ENCODE results near the gene SLC25A3.

The SLC25A3 gene

GRCh38 chr12:98579347-98579746, 14.1 kb upstream of the SLC25A3 start:
- no peak for DNase-seq (ENCODE audit: low read depth)
- TF ChIP-seq, protein P1, sequence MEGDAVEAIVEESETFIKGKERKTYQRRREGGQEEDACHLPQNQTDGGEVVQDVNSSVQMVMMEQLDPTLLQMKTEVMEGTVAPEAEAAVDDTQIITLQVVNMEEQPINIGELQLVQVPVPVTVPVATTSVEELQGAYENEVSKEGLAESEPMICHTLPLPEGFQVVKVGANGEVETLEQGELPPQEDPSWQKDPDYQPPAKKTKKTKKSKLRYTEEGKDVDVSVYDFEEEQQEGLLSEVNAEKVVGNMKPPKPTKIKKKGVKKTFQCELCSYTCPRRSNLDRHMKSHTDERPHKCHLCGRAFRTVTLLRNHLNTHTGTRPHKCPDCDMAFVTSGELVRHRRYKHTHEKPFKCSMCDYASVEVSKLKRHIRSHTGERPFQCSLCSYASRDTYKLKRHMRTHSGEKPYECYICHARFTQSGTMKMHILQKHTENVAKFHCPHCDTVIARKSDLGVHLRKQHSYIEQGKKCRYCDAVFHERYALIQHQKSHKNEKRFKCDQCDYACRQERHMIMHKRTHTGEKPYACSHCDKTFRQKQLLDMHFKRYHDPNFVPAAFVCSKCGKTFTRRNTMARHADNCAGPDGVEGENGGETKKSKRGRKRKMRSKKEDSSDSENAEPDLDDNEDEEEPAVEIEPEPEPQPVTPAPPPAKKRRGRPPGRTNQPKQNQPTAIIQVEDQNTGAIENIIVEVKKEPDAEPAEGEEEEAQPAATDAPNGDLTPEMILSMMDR (IDR thresholded peaks at IDR 0.05; ENCODE audit: control insufficient read depth, insufficient read depth, low read depth, low read length, missing control alignments): no peak

DNA sequence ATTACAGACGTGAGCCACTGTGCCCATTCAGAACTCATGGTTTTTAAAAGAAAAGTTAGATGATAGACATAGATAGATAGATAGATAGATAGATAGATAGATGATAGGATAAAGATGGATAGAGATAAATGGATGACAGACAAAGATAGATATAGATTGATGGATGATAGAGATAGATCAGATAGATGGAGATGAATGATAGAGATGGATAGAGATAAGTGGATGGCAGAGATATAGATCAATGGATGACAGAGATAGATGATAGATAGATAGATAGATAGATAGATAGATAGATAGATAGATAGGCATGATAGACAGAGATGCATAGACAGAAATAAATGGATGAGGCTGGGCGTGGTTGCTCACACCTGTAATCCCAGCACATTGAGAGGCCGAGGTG, 13.7 kb upstream of the SLC25A3 start:
- no peak for DNase-seq (ENCODE audit: low read depth)
- TF ChIP-seq, protein P1 (IDR thresholded peaks at IDR 0.05; ENCODE audit: control insufficient read depth, insufficient read depth, low read depth, low read length, missing control alignments): no peak
- H3K4me3 ChIP-seq (ENCODE audit: control insufficient read depth, low read depth, low read length): no peak overlapping the region

More at GRCh38 chr12:98579347-98579746, 14.1 kb upstream of the SLC25A3 start:
- H3K4me3 ChIP-seq (ENCODE audit: control insufficient read depth, low read depth, low read length): no peak overlapping the region

DNA sequence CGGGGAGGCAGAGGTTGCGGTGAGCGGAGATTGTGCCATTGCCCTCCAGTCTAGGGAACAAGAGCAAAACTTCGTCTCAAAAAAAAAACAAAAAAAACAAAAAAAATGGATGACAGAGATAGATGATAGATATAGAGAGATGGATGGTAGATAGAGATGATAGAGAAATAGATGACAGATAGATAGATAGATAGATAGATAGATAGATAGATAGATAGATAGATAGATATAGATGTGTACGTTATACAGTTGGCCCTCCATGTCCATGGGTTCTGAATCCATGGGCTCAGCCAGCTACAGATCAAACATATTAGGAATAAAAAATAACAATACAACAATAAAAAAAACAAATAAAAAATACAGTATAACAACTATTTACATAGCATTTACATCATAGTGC, 12.8 kb upstream of the SLC25A3 start:
- no peak for DNase-seq (ENCODE audit: low read depth)
- TF ChIP-seq, protein P1 (IDR thresholded peaks at IDR 0.05; ENCODE audit: control insufficient read depth, insufficient read depth, low read depth, low read length, missing control alignments): no peak

GRCh38 chr12:98581101-98581500, 12.4 kb upstream of the SLC25A3 start:
- TF ChIP-seq, protein P1 (IDR thresholded peaks at IDR 0.05; ENCODE audit: control insufficient read depth, insufficient read depth, low read depth, low read length, missing control alignments): no peak
- H3K4me3 ChIP-seq (ENCODE audit: control insufficient read depth, low read depth, low read length): no peak overlapping the region
- no peak for DNase-seq (ENCODE audit: low read depth)

More for the DNA sequence above, 12.8 kb upstream of the SLC25A3 start:
- H3K4me3 ChIP-seq (ENCODE audit: control insufficient read depth, low read depth, low read length): no peak overlapping the region

DNA sequence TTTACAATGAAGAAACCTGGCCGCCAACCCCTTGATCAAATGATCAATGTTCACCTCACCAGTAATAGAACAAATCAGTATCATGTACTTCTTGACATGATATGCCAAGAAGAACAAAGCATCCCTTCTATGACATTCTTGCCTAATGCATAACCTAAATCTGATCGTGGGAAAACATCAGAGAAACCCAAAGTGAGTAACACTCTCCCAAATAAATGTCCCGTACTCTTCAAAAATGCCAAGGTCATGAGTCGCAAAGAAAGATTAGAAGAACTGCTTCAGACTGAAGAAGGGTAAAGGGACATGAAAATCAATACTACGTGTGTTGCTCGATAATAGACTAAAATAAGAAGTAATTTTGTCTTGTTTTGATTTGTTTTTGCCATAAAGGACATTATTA, 11.4 kb upstream of the SLC25A3 start:
- no peak overlapping the region for H3K4me3 ChIP-seq (ENCODE audit: control insufficient read depth, low read depth, low read length)
- TF ChIP-seq, protein P1 (IDR thresholded peaks at IDR 0.05; ENCODE audit: control insufficient read depth, insufficient read depth, low read depth, low read length, missing control alignments): no peak
- DNase-seq (ENCODE audit: low read depth): no peak

DNA sequence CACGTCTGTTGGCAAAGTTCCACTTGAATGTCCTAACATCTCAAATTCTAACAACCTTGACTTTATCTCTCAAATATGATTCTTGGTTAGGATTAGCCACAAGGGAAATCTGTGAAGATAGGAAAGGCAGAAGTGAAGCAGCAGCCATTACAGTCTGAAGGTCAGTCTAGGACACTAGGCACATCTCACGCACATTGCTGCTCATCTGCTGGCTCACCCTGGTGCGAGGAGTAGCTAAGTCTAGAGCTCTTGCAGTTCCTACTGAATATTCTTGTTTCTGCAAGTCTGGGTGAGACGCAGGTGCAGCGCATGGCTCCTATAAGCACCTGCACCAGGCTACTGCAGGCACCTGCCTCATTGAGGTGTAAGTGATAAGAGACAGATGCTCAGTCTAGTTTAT, 6.4 kb upstream of the SLC25A3 start:
- TF ChIP-seq, protein P1 (IDR thresholded peaks at IDR 0.05; ENCODE audit: control insufficient read depth, insufficient read depth, low read depth, low read length, missing control alignments): no peak
- H3K4me3 ChIP-seq (ENCODE audit: control insufficient read depth, low read depth, low read length): no peak overlapping the region
- DNase-seq (ENCODE audit: low read depth): no peak

GRCh38 chr12:98591209-98591608, 2.3 kb upstream of the SLC25A3 start:
- TF ChIP-seq, protein P1 (IDR thresholded peaks at IDR 0.05; ENCODE audit: control insufficient read depth, insufficient read depth, low read depth, low read length, missing control alignments): no peak
- no peak for DNase-seq (ENCODE audit: low read depth)
- no peak overlapping the region for H3K4me3 ChIP-seq (ENCODE audit: control insufficient read depth, low read depth, low read length)
